K562 (cell line): ENCODE measurements around the gene PHF20. TPM values are rescaled to one million over a fixed set of nuclear protein-coding genes. Genes with fewer than 3 reads are reported as not detected.

Source experiments
- EWSR1 ChIP-seq: fragments of 450-650 bp; IDR thresholded peaks from 2 replicates; pipeline ENCODE4 v1.6.1; 2018; ENCODE audit warnings: borderline replicate concordance, mild to moderate bottlenecking, low read depth, moderate library complexity; ENCODE audit not compliant: partially characterized antibody
- FOSL1 ChIP-seq: fragments of 200-800 bp; sonication (Bioruptor generic); conservative IDR thresholded peaks from 2 replicates; pipeline ENCODE4 v1.6.1; 2016; ENCODE audit warnings: missing genetic modification characterization, missing compliant biosample characterization
- HCFC1 ChIP-seq: IDR thresholded peaks from 2 replicates; pipeline ENCODE4 v1.6.1; 2012; ENCODE audit warnings: low read depth, low read length, improper control_type of control experiment
- KAT7 ChIP-seq: sonication (generic); formaldehyde crosslinking; IDR thresholded peaks from 2 replicates; pipeline ENCODE4 v1.8.0; 2022; ENCODE audit warnings: missing genetic modification reagents, mild to moderate bottlenecking, borderline replicate concordance
- MGA ChIP-seq: fragments of 450-650 bp; IDR thresholded peaks from 2 replicates; pipeline ENCODE4 v1.6.1; 2016; ENCODE audit warnings: mild to moderate bottlenecking, moderate library complexity
- NR1H2 ChIP-seq: sonication (generic); formaldehyde crosslinking; IDR thresholded peaks from 2 replicates; pipeline ENCODE4 v1.4.0; 2020; ENCODE audit warnings: mild to moderate bottlenecking, missing genetic modification reagents
- PREB ChIP-seq: sonication (generic); formaldehyde crosslinking; IDR thresholded peaks from 2 replicates; pipeline ENCODE4 v1.8.1; 2023; ENCODE audit warnings: mild to moderate bottlenecking, missing genetic modification reagents
- RBM15 ChIP-seq: fragments of 200-400 bp; formaldehyde crosslinking; IDR thresholded peaks from 2 replicates; pipeline ENCODE4 v1.6.1; 2018; ENCODE audit warnings: mild to moderate bottlenecking, low read length, moderate library complexity; ENCODE audit not compliant: insufficient read depth
- SIX5 ChIP-seq, 2 experiments: IDR thresholded peaks; 2 replicates each; pipeline ENCODE4 v1.6.1; 2011; ENCODE audit warnings: low read length in 2 of 2, borderline replicate concordance in 1 of 2, low read depth in 1 of 2, mild to moderate bottlenecking in 1 of 2, moderate library complexity in 1 of 2; ENCODE audit not compliant: insufficient read depth in 1 of 2
- ZBTB2 ChIP-seq: fragments of 450-650 bp; IDR thresholded peaks from 2 replicates; pipeline ENCODE4 v1.6.1; 2016; ENCODE audit warnings: antibody characterized with exemption
- ZNF143 ChIP-seq: sonication (generic); formaldehyde crosslinking; IDR thresholded peaks from 2 replicates; pipeline ENCODE4 v1.9.0; 2022; ENCODE audit warnings: mild to moderate bottlenecking, missing genetic modification reagents
- ZNF311 ChIP-seq: fragments of 250-450 bp; sonication (Bioruptor Pico); IDR thresholded peaks from 2 replicates; pipeline ENCODE4 v1.4.0; 2020; ENCODE audit warnings: mild to moderate bottlenecking, moderate library complexity
- ZNF766 ChIP-seq: fragments of 200-800 bp; sonication (Bioruptor generic); conservative IDR thresholded peaks from 2 replicates; pipeline ENCODE4 v1.6.1; 2016; ENCODE audit warnings: missing genetic modification characterization, missing compliant biosample characterization
- polyA plus RNA-seq, 8 experiments: library from polyadenylated mRNA; depleted of rRNA in 4 of 8; stranded (reverse) in 5 of 8; unstranded in 3 of 8; fragments of >200 nt; fragmentation: Nextera tagmentation in 2 of 8; fragmentation: Illumina TruSeq in 1 of 8; extraction: Ambion mirVana in 2 of 8; extraction: Trizol in 1 of 8; gene quantifications; 2 replicates each; pipeline versions ENCODE4 v1.2.1 to v1.2.3, GENCODE V29; 2011 to 2014; ENCODE audit warnings: inconsistent platforms in 1 of 8, missing spikeins in 1 of 8
- total RNA-seq, 7 experiments: library from RNA; depleted of rRNA in 6 of 7; stranded (reverse); fragments of >200 nt in 6 of 7; fragmentation: Illumina TruSeq in 2 of 7; extraction: Trizol in 2 of 7; gene quantifications; 2 replicates each; pipeline versions ENCODE4 v1.2.1 to v1.2.3, GENCODE V29; 2011 to 2021; ENCODE audit warnings: low replicate concordance in 1 of 7

PHF20 gene
- total and polyA plus RNA-seq, 9 of the 15 experiments (the other 6 are each of a cell fraction or from before 2014, with no cell fraction given): 49.9 to 196 (median 70.7) TPM

- peak; percentile 89 for TF ChIP-seq MGA
- TF ChIP-seq ZNF143: no peak
- TF ChIP-seq RBM15: no peak
- no peak for TF ChIP-seq EWSR1
- TF ChIP-seq ZNF766: 0 out of 2 replicates have a peak, but pooled peaks have one; percentile 59
- TF ChIP-seq HCFC1: peak; percentile 86
- peak; percentile 50 for TF ChIP-seq FOSL1 (tag)
- peak; percentile 85; the same call in 1 of the 2 replicates for TF ChIP-seq KAT7
- peak; percentile 71; the same call in 1 of the 2 replicates for TF ChIP-seq ZBTB2
- peak; percentile 54 to 56; a peak in 3 of 4 replicates for TF ChIP-seq SIX5 (IDR thresholded peaks at IDR 0.05; ENCODE audit: borderline replicate concordance in 1 of 2, insufficient read depth in 1 of 2, low read depth in 1 of 2, low read length in 2 of 2)
- no peak for TF ChIP-seq PREB (CRISPR knock-in tag)
- TF ChIP-seq ZNF311 (CRISPR knock-in tag): 0 out of 2 replicates have a peak, but pooled peaks have one; percentile 43
- peak; percentile 32; the same call in 1 of the 2 replicates for TF ChIP-seq NR1H2 (CRISPR knock-in tag)
Measured at GRCh38 chr20:35954200-35954906, 182.5 kb downstream of the PHF20 start, which contains the start of gene SCAND1 (continued).
